BLaER1 treated with 17β-estradiol and CSF1 and Interleukin-3, amounts not matched to agents 10 nM and 100 nM (cell line): ENCODE measurements around the gene DEPDC4.
"Not testable (repeated sequence)": the region's sequence is repeated elsewhere in the genome, so short reads cannot be mapped to it uniquely, and the experiment has no call there.

Experiments
- H3K27ac ChIP-seq, 11 experiments: shearing (Covaris generic); formaldehyde crosslinking; 2 replicates each; pipeline ENCODE4 v1.8.1; 2022
- H3K27me3 ChIP-seq, 11 experiments: shearing (Covaris generic); formaldehyde crosslinking; 2 replicates each; pipeline ENCODE4 v1.8.1; 2022
- H3K36me3 ChIP-seq, 11 experiments: shearing (Covaris generic); formaldehyde crosslinking; 2 replicates each; pipeline ENCODE4 v1.8.1; 2022
- H3K4me1 ChIP-seq, 10 experiments: shearing (Covaris generic); formaldehyde crosslinking; 2 replicates each; pipeline ENCODE4 v1.8.1; 2022
- H3K4me2 ChIP-seq, 11 experiments: shearing (Covaris generic); formaldehyde crosslinking; 2 replicates each; pipeline ENCODE4 v1.8.1; 2022
- H3K4me3 ChIP-seq, 10 experiments: shearing (Covaris generic); formaldehyde crosslinking; 2 replicates each; pipeline ENCODE4 v1.8.1; 2022
- H3K9ac ChIP-seq, 11 experiments: shearing (Covaris generic); formaldehyde crosslinking; 2 replicates each; pipeline ENCODE4 v1.8.1; 2022
- H3K9me3 ChIP-seq, 11 experiments: shearing (Covaris generic); formaldehyde crosslinking; replicated peaks in 1 of 11; 2 replicates each; pipeline ENCODE4 v1.8.1; 2022
- H4K20me1 ChIP-seq, 11 experiments: shearing (Covaris generic); formaldehyde crosslinking; 2 replicates each; pipeline ENCODE4 v1.8.1; 2022
- Cebpa-rat ChIP-seq, 11 experiments: shearing (Covaris generic); IDR thresholded peaks; 2 replicates each; pipeline ENCODE4 v1.8.1; 2022

The DEPDC4 gene

DNA sequence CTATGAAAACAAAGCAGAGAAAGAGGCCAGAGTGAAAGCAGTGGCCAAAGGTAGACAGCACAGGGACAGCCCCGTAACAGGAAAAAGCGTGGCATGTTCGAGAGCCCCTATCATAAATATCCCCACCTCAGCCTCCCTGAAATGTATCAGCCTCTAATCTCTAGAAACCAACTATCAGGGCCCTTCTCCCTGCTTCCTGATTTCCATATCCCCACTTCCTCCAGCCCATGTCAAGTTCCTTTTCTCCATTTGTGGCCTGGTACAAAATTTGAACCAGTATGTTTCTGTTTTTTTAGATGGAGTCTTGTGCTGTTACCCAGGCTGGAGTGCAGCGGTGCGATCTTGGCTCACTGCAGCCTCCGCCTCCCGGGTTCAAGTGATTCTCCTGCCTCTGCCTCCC, 16.9 kb downstream of the DEPDC4 start:
- Histone ChIP-seq H3K27ac (no peak overlapping the region), H3K4me3 (no peak overlapping the region), H3K27me3 (no peaks in the 10 kb centered on the region), H3K9me3 (no peaks in the 10 kb centered on the region), H3K4me2 (peak overlapping the region in 3 of 11 experiments; percentile 13 to 33 (median 22); a peak in 2 of 22 replicates), H3K36me3 (no peaks in the 10 kb centered on the region), H4K20me1 (no peaks in the 10 kb centered on the region), H3K4me1 (peaks cover 0 to 12% (median 0%) of the 10 kb centered on the region in 10 experiments; a peak in 5 of 20 replicates), H3K9ac (no peak overlapping the region)
- TF ChIP-seq Cebpa-rat (IDR thresholded peaks at IDR 0.05) = no peak

DNA sequence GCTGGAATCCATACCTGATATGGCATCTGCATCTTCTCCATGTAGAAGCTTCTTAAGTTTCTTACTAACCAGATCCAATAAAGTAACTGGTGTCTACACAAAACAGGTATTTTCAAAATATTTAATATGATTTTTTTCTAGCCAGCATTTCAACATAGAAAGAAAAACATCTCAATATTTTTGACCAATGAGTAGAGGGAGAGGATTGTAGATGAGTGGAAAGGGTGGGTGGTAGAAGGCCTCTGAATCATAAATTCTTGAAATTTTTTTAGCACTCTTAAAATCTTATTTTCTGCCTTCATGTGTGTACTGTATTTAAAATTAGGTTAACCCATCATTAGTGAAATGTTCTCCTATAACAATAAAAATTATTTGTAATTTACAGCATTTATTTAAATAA, 18.0 kb downstream of the DEPDC4 start:
- H3K9ac ChIP-seq = no peak overlapping the region
- H3K9me3 ChIP-seq = no peaks in the 10 kb centered on the region
- no peaks in the 10 kb centered on the region for H4K20me1 ChIP-seq
- TF ChIP-seq Cebpa-rat (IDR thresholded peaks at IDR 0.05) = no peak
- no peak overlapping the region for H3K4me2 ChIP-seq
- H3K4me1 ChIP-seq = peaks cover 0 to 12% (median 0%) of the 10 kb centered on the region in 10 experiments; a peak in 5 of 20 replicates
- H3K27me3 ChIP-seq = no peaks in the 10 kb centered on the region
- no peak overlapping the region for H3K27ac ChIP-seq
- H3K36me3 ChIP-seq = no peaks in the 10 kb centered on the region
- no peak overlapping the region for H3K4me3 ChIP-seq

- Histone ChIP-seq H3K4me1 (peaks cover 0 to 12% (median 0%) of the 10 kb centered on the region in 10 experiments; a peak in 5 of 20 replicates), H3K36me3 (no peaks in the 10 kb centered on the region), H3K27ac (no peak overlapping the region), H3K27me3 (no peaks in the 10 kb centered on the region), H3K9ac (no peak overlapping the region), H3K4me3 (no peak overlapping the region), H4K20me1 (no peaks in the 10 kb centered on the region), H3K9me3 (no peaks in the 10 kb centered on the region), H3K4me2 (no peak overlapping the region)
- TF ChIP-seq Cebpa-rat (IDR thresholded peaks at IDR 0.05) = no peak
Observed at GRCh38 chr12:100247765-100248164, 19.1 kb downstream of the DEPDC4 start.

DNA sequence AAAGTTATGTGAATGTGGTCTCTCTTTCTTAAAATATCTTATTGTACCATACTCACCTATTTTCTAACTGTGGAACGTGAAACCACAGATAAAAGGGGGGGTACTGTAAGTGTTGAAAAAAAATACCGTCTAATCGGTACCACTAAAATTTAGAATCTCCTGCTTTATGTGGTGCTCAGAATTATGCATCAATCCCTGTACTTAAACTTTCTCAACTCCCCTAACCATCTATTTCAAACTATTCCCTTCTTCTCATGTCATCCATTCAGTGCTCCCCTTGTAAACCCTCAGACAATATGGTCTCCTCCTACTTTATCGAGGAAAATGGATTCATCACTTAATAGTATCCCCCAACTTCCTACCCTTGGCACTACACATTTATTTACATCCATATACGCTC, 23.7 kb downstream of the DEPDC4 start:
- no peak overlapping the region for H3K27ac ChIP-seq
- H3K9ac ChIP-seq = no peak overlapping the region
- no peak overlapping the region for H3K4me2 ChIP-seq
- no peak overlapping the region for H3K4me3 ChIP-seq
- TF ChIP-seq Cebpa-rat (IDR thresholded peaks at IDR 0.05) = no peak
- H3K4me1 ChIP-seq = peaks cover 0 to 7% (median 0%) of the 10 kb centered on the region in 10 experiments; a peak in 2 of 20 replicates
- H3K27me3 ChIP-seq = no peaks in the 10 kb centered on the region
- no peaks in the 10 kb centered on the region for H3K36me3 ChIP-seq
- H3K9me3 ChIP-seq = no peaks in the 10 kb centered on the region
- H4K20me1 ChIP-seq = no peaks in the 10 kb centered on the region

DNA sequence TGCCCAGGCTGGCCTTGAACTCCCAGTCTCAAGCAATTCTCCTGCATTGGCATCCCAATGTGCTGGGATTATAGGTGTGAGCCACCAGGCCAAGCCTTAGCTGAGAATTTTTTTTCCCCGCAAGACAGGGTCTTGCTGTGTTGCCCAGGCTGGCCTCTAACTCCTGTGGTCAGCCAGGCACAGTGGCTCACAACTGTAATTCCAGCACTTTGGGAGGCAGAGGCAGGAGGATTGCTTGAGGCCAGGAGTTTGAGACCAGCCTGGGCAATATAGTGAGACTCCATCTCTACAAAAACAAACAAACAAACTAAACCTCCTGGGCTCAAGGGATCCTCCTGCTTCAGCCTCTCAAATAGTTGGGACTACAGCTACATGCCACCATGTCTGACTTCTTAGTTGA, 27.3 kb downstream of the DEPDC4 start:
- Histone ChIP-seq H3K36me3 (no peaks in the 10 kb centered on the region), H3K9me3 (no peaks in the 10 kb centered on the region), H3K4me3 (no peak overlapping the region), H4K20me1 (no peaks in the 10 kb centered on the region), H3K27me3 (no peaks in the 10 kb centered on the region), H3K9ac (no peak overlapping the region), H3K27ac (no peak overlapping the region), H3K4me1 (no peaks in the 10 kb centered on the region), H3K4me2 (no peak overlapping the region)
- no peak for TF ChIP-seq Cebpa-rat (IDR thresholded peaks at IDR 0.05)

- Histone ChIP-seq H3K9ac (no peak overlapping the region), H3K4me2 (no peak overlapping the region), H3K36me3 (no peaks in the 10 kb centered on the region), H3K4me3 (no peak overlapping the region), H3K9me3 (no peaks in the 10 kb centered on the region), H4K20me1 (no peaks in the 10 kb centered on the region), H3K4me1 (no peaks in the 10 kb centered on the region), H3K27ac (no peak overlapping the region), H3K27me3 (no peaks in the 10 kb centered on the region)
- TF ChIP-seq Cebpa-rat (IDR thresholded peaks at IDR 0.05) = no peak
Observed at GRCh38 chr12:100238801-100239200, 28.1 kb downstream of the DEPDC4 start.

- Histone ChIP-seq H4K20me1 (no peaks in the 10 kb centered on the region), H3K4me3 (no peak overlapping the region), H3K36me3 (no peaks in the 10 kb centered on the region), H3K9ac (no peak overlapping the region), H3K27ac (no peak overlapping the region), H3K9me3 (no peaks in the 10 kb centered on the region), H3K4me1 (peaks cover 0 to 6% (median 2%) of the 10 kb centered on the region in 10 experiments; a peak in 10 of 20 replicates), H3K27me3 (no peaks in the 10 kb centered on the region), H3K4me2 (no peak overlapping the region)
- no peak for TF ChIP-seq Cebpa-rat (IDR thresholded peaks at IDR 0.05)
Observed at GRCh38 chr12:100234591-100235304, 32.1 kb downstream of the DEPDC4 start.

GRCh38 chr12:100234166-100234565, 32.7 kb downstream of the DEPDC4 start:
- no peak for TF ChIP-seq Cebpa-rat (IDR thresholded peaks at IDR 0.05)
- Histone ChIP-seq H3K36me3 (no peaks in the 10 kb centered on the region), H3K27me3 (no peaks in the 10 kb centered on the region), H3K27ac (no peak overlapping the region), H4K20me1 (no peaks in the 10 kb centered on the region), H3K4me2 (no peak overlapping the region), H3K9me3 (no peaks in the 10 kb centered on the region), H3K4me1 (peaks cover 0 to 11% (median 4%) of the 10 kb centered on the region in 10 experiments; a peak in 11 of 20 replicates), H3K9ac (no peak overlapping the region), H3K4me3 (no peak overlapping the region)

DNA sequence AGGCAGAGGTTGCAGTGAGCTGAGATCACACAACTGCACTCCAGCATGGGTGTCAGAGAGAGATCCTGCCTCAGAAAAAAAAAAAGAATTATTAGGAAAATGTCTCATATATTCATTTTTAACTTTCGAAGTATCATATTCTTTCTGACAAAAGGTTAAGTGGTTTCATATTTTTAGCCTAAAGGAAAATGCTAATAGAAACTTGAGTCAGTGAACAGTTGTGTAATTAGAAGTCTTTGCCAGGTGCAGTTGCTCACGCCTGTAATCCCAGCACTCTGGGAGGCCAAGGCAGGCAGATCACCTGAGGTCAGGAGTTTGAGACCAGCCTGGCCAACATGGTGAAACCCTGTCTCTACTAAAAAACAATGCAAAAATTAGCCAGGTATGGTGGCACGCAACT, 35.0 kb downstream of the DEPDC4 start:
- not testable (repeated sequence) for H3K9ac ChIP-seq, H3K27ac ChIP-seq, H3K4me2 ChIP-seq, H3K27me3 ChIP-seq, H3K9me3 ChIP-seq, H3K36me3 ChIP-seq, H3K4me3 ChIP-seq, H4K20me1 ChIP-seq
- H3K4me1 ChIP-seq = peaks cover 0 to 11% (median 4%) of the 10 kb centered on the region in 10 experiments; a peak in 11 of 20 replicates

- Histone ChIP-seq H3K27ac (peak overlapping the region in 1 of 11 experiments; percentile 26; a peak in 1 of 22 replicates), H3K4me2 (peak overlapping the region in 4 of 11 experiments; percentile 10 to 26 (median 16); a peak in 3 of 22 replicates), H3K9ac (0 out of 22 replicates have a peak overlapping the region, but pooled peaks of 2 of the 11 experiments have one; percentile 3 to 8), H4K20me1 (no peaks in the 10 kb centered on the region), H3K4me3 (no peak overlapping the region), H3K9me3 (no peaks in the 10 kb centered on the region), H3K27me3 (no peaks in the 10 kb centered on the region), H3K4me1 (peaks cover 0 to 11% (median 4%) of the 10 kb centered on the region in 10 experiments; a peak in 11 of 20 replicates), H3K36me3 (peaks cover 11 to 18% (median 12%) of the 10 kb centered on the region in 11 experiments; a peak in 21 of 22 replicates)
- TF ChIP-seq Cebpa-rat (IDR thresholded peaks at IDR 0.05) = no peak
Observed at GRCh38 chr12:100229876-100230275, 37.0 kb downstream of the DEPDC4 start.
